BJ (cell line): ENCODE results near the gene LRP1B. TPM values are rescaled to one million over a fixed set of nuclear protein-coding genes. Genes with fewer than 3 reads are reported as not detected.

Experiments used
- CTCF ChIA-PET: fragments of 350-600 bp; formaldehyde crosslinking; extraction: SDS; loops from one replicate; lab custom pipeline; 2021; ENCODE audit warnings: antibody characterized with exemption, inconsistent platforms; lab: Yijun Ruan, JAX
- POLR2A ChIA-PET: fragments of 300-600 bp; sonication (Branson Sonifier 250); formaldehyde crosslinking; extraction: SDS; loops from one replicate; lab custom pipeline; 2021; ENCODE audit warnings: antibody characterized with exemption; lab: Charles Lee
- DNase-seq: peaks from one replicate; pipeline ENCODE4 v3.0.0-alpha.2; 2011; ENCODE audit warnings: low read depth
- H3K27me3 ChIP-seq: 2 replicates; pipeline ENCODE4 v1.6.0; 2011; ENCODE audit warnings: low read length; ENCODE audit not compliant: control insufficient read depth, insufficient read depth
- H3K36me3 ChIP-seq: 2 replicates; pipeline ENCODE4 v1.5.1; 2011; ENCODE audit warnings: low read length; ENCODE audit not compliant: control insufficient read depth, insufficient read depth
- H3K4me3 ChIP-seq: 2 replicates; pipeline ENCODE4 v1.5.1; 2011; ENCODE audit warnings: low read depth, mild to moderate bottlenecking, control low read depth, low read length
- CTCF ChIP-seq: IDR thresholded peaks from 2 replicates; pipeline ENCODE4 v1.5.1; 2011; ENCODE audit warnings: low read depth, mild to moderate bottlenecking, control low read depth, inconsistent platforms, low read length, moderate library complexity; ENCODE audit not compliant: insufficient read depth
- polyA minus RNA-seq: library from RNA; depleted of rRNA, polyadenylated mRNA; stranded (reverse); fragments of >200 nt; gene quantifications from 2 replicates; pipeline ENCODE4 v1.2.3, GENCODE V29; 2011; rRNA and poly(A)+ RNA removed
- polyA plus RNA-seq: library from polyadenylated mRNA; depleted of rRNA; stranded (reverse); fragments of >200 nt; gene quantifications from 2 replicates; pipeline ENCODE4 v1.2.3, GENCODE V29; 2011; rRNA removed

LRP1B gene
- polyA plus RNA-seq (0.04 and 0.11 TPM in 2 replicates), polyA minus RNA-seq (0.31 and 0.66 TPM in 2 replicates)

- peak within 1 kb of the TSS; percentile 50 for H3K4me3 ChIP-seq
- ChIA-PET CTCF (interaction anchor here (0.9 to 3.8 kb wide), 3 partner anchors 9 to 18 kb away, joined by 3 to 24 read pairs (median 4); no protein-coding TSS in a partner anchor), POLR2A (no interaction called here)
- TF ChIP-seq CTCF = no peak
- no peaks in the 10 kb centered on the region for H3K36me3 ChIP-seq
- H3K27me3 ChIP-seq = peaks cover 5% of the 10 kb centered on the region; the same call in 1 of the 2 replicates
- DNase-seq = no peak
These were observed at the start of gene LRP1B for GRCh38 chr2:142131010-142131669. LRP1B (minus strand) TSS chr2:142131016; CDS start chr2:142130729, 287 bp downstream.

DNA sequence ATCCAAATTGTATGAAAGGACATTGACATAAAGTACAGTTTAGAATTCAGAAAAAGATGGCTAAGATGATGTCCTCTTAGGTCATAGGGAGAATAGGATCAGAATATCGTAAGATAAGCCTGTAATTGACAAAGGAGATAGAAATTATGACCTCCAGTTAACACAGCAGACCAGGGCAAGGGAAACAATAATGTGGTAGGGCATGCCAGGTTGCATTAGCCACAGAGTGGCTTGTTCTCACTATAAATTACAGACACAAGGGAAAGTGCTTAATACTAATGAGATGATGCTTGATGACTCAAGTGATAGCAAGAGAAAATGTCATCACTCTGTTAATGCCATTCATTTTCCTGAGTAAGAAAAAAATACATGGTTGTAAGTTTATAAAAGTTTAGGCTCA lies 48.9 kb upstream of the LRP1B start:
- DNase-seq = no peak
- Histone ChIP-seq H3K27me3 (no peaks in the 10 kb centered on the region), H3K36me3 (no peaks in the 10 kb centered on the region), H3K4me3 (no peak overlapping the region)
- ChIA-PET CTCF (no interaction called here), POLR2A (no interaction called here)
- no peak for TF ChIP-seq CTCF

DNA sequence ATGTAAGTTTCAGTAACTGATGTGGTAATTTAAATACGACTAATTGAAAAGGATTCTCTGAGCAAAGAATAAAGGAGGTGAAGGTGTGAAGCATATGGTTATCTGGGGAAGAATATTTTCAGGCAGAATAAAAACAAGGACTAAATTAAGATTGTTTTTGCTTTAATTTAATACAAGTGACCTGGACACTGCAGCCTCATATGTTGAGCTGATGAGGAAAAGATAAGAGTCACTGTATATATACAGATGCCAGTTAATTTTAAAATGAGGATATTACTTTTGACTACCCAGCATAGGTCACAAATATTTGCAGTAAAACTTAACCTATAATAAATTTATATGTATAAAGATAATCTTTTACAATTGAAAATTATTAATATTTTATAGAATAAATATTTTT lies 47.8 kb upstream of the LRP1B start:
- ChIA-PET CTCF (no interaction called here), POLR2A (no interaction called here)
- no peak overlapping the region for H3K4me3 ChIP-seq
- H3K27me3 ChIP-seq = no peaks in the 10 kb centered on the region
- H3K36me3 ChIP-seq = no peaks in the 10 kb centered on the region
- DNase-seq = no peak
- TF ChIP-seq CTCF = no peak

DNA sequence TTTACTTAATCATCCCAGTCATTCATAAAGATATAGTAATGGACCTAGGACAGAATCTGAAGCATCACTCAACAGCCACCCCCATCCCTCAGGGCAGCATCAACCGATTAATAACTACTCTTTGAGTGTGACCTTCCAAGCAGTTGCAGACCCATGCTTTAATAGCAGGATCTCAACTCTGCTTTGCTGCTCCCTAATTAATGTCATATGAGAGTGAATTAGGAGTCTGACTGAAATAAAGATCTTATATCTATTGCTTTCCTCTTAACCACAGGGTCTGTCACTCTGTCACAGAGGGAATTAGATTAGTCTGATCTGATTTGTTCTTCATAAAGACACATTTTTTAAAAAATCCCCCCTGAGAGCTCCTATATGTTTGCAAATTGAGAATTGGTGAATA lies 46.1 kb upstream of the LRP1B start:
- DNase-seq = no peak
- ChIA-PET POLR2A (no interaction called here), CTCF (no interaction called here)
- H3K36me3 ChIP-seq = no peaks in the 10 kb centered on the region
- TF ChIP-seq CTCF = no peak
- H3K4me3 ChIP-seq = no peak overlapping the region
- no peaks in the 10 kb centered on the region for H3K27me3 ChIP-seq

- Histone ChIP-seq H3K27me3 (no peaks in the 10 kb centered on the region), H3K36me3 (no peaks in the 10 kb centered on the region), H3K4me3 (no peak overlapping the region)
- CTCF ChIA-PET = no interaction called here
- POLR2A ChIA-PET = no interaction called here
- DNase-seq = no peak
- no peak for TF ChIP-seq CTCF
These were observed 45.1 kb upstream of the LRP1B start for GRCh38 chr2:142175813-142176338.
